ENCODE data around the gene PLD1.
"Not testable (repeated sequence)": the region's sequence is repeated elsewhere in the genome, so short reads cannot be mapped to it uniquely, and the experiment has no call there.

Gene PLD1

DNA sequence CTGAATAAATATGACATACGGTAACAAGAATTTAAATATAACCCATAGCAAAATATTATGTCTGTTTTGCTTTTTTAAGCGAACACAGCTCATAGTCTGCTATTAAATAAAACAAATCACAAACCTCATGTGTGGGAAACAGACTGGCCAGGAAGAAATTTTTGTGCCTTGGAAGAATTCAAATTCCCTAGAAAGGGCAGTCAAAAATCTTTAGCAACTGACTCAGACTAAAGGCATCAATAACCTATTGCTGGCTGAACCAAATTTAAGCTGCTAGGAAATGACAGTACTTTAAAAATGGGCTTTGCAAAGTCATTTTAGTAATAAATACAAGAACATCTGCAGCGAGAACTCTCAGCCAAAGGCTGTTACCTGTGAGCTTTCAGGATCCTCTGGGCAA is 151.4 kb downstream of the PLD1 start:
- DNase-seq = no peak

DNA sequence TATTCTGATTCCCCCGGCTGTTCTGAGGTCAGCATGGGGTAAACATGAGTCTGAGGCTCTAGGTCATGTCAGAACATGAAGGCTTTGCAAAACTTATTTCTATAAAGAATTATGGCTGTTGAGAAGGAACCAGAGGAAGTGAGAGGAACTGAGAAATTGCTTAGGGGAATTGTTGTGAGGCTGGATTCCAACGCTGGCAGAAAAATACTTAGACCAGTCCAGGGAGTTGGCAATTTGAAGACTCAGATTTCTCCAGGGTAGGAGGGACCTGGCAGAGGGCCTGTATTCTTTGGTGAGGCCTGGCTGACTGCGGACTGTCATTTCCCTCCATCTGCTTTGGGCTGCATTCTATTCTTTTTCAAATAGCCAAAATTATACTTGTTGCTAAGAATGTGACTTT is 155.5 kb downstream of the PLD1 start:
- DNase-seq = no peak

DNA sequence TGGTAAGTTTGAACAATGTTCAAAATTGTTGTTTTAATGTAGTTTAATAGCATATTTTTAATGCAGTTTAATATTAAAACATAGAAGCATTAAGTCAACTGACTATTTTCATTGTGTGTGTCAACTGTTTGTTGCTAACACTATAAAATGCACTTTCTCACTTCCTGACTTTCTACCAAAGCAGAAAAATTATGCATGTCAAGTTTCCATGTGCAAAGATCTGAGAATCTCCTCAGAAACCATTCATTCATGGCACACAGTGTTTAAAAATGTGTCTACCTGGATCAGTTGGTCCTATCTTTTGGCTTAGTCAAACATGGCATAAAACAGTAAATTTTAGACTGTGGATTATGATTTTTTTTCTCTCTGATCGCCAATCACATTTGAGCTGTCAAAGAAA is 156.0 kb downstream of the PLD1 start:
- DNase-seq = no peak

DNA sequence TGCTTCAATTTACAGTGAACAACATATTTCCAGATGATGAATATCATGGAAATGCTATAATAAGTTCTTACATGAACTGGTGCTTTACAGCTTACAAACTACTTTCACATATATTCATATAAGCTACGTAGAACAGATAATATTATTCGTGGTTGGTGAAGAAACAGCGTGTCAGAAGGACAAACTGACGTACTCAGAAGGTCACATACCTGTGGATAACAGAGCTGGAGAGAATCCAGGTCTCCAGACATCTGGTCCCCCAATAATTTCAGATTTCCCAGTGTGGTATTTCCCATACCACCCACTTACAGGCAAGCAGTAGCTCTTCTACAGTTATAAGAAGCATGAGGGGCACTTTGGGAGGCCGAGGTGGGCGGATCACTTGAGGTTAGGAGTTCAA is 156.6 kb downstream of the PLD1 start:
- DNase-seq = no peak

DNA sequence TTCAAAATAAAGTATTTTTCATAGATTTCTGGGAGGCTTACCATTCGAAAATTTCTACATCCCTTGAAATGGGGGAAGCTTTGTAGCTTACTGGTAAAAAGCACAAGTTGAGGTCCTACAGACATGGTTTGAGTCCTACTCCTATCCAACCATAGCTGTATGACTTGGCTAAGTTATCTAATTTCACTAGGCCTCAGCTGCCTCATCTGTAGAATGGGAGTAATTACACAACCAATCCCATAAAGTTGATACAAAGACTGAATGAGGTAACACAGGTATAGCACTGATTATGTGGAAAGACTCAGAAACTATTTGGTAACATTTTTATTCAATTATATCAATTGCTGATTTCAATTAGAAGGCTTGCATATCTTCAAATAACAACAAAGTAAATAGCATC is 157.4 kb downstream of the PLD1 start:
- no peak for DNase-seq

DNA sequence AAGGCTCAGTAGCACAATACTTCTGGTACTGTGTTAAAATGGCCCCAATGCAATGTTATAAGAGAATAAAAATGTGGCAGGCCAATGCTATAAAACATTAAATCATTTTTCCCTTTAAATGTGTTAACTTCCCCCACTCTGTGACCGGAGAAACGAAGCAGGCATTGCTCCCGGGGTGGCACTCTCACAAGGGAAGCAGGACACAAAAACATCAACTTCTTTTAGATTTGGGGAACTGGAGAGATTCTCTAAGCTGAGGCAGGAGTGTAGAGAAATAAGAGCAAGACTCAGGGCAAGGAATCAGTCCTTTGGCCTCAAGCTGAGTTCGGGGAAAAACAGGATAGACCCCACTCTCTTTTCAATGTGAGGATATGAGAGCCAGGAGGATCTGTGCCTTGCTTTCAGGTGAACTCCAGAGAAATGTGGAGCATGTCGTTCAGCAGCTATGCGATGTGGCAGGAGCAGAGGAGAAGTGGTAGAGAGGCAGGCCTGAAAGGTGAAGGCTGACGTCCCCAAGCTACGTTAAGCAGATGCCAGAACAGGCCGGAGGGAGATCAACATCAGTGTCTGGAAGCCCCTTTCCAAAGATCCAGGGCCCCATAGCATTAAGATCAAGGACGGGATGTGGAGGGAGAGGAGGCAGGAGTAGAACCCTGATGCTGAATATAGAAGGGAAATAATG is 160.2 kb downstream of the PLD1 start:
- no peak for DNase-seq

DNA sequence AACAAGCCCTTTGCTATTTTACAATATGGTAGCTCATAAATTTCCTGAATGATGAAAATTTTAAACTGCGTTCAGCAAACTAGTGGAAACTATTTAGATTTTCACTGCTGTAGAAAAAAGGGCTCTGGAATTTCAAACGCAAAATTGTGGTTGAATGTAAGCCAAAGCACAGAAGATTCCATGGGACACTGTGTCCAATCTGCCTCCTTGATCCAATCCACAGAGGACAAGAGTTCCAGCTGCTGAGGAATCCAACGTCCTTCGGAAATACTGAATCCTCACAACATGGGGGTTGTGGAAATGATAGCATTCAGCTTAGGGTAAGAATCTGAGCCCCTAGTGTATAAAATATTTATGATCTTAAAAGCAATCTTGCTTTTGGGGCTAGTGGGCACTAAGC is 161.0 kb downstream of the PLD1 start:
- DNase-seq = no peak

DNA sequence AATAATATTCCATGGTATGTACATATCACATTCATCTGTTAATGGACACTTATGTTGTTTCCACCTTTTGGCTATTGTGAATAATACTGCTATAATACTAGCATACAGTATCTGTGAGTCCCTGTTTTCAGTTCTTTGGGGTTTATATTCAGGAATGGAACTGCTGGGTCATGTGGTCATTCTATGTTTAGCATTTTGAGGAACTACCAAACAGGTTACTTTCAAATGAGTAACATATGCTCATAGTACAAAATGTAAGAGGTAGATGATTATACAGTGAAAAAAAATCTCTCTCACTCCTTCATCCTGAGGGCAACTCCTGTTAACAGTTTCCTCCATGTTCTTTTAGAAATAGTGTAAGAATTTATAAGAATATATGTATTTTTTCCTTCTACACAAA is 162.2 kb downstream of the PLD1 start:
- DNase-seq = peak; percentile 34

DNA sequence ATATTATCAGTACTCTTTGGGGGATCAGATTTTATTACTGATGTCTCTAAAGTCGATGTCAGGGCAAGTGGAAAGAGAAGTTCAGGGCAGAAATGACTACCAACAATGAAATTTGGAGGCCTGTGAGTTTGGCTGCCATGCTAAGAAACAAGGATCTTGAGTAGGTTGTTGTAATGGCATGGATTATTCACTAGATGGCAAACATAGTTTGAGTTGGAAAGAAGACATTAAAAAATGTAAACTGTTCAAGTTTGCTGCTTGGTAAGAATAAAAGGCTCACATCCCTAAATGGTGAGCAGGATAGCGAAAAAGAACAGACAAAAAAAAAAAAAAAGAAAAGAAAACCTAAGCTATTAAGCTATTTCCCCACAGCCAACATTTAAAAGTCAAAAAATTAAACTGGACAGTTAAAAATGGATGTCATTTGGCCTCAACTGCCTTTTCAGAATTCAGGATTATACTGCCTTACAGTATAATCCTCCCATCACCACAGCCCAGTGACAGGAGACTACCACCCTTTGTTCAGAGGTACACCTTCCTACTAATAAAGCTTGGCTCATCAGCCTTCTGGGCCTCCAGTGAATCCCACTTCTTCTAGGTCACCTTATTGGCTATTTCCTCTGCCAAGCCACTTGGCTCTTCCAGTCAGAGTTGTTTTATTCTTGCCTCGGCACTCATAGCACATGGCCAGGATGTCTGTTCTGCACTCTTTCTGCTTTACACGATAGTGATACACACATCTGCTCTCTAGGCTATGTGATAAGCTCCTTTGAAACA is 163.7 kb downstream of the PLD1 start:
- DNase-seq = peak; percentile 72

DNA sequence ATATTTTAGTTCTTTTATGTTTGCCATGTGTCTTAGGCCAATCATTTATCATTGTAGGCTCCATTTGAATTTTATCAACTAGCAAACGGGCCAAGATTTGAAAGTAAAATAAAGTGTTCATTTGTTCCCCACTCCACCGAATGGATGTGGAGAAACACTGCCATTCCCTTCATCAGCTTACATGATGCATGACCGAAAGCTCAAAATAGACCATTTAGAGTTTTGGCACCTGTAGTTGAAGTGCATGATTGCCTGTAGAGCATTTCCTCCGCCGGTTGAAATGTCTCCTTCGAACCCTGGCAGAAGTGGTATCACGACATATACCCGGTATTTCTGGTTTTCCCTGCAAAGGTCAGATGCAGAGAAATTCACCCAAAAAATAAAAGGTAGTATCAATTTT is 165.6 kb downstream of the PLD1 start:
- no peak for DNase-seq

DNA sequence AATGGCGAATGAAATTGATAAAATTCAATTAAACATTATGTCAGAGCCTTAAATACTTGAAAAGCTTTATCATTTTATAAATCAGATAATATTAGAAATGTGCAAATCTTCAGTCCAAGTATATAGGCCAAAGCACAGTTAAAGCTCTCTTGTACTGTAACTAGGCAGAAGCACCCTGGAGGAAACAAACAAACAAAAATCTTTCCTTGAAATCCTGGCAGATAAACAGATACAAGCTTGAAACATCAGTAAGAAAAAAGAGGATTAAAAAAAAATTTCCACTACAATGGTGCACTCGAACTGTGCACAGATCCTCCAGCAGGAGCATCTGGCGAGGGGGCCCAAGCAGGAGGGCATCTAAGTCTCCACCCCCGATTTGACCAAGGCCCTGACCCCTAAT is 166.6 kb downstream of the PLD1 start:
- DNase-seq = no peak

DNA sequence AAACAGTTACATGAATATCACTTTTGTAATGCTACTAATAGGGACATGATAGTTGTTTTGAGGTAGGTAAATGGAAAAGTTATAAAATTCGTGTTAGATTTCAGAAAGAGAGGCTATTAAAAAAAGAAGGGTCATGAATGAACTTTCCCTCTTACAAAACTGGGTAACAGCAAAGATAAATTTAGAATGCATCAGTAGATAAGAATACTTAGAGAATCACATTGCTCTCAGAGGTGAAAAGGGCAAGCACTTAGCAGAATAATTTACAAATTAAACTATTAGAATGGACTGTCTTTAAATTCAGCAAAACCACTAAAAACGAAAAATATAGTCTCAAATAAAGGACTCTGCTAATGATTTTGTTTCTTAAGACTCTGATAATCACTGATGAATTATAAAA is 167.2 kb downstream of the PLD1 start:
- DNase-seq = no peak

DNA sequence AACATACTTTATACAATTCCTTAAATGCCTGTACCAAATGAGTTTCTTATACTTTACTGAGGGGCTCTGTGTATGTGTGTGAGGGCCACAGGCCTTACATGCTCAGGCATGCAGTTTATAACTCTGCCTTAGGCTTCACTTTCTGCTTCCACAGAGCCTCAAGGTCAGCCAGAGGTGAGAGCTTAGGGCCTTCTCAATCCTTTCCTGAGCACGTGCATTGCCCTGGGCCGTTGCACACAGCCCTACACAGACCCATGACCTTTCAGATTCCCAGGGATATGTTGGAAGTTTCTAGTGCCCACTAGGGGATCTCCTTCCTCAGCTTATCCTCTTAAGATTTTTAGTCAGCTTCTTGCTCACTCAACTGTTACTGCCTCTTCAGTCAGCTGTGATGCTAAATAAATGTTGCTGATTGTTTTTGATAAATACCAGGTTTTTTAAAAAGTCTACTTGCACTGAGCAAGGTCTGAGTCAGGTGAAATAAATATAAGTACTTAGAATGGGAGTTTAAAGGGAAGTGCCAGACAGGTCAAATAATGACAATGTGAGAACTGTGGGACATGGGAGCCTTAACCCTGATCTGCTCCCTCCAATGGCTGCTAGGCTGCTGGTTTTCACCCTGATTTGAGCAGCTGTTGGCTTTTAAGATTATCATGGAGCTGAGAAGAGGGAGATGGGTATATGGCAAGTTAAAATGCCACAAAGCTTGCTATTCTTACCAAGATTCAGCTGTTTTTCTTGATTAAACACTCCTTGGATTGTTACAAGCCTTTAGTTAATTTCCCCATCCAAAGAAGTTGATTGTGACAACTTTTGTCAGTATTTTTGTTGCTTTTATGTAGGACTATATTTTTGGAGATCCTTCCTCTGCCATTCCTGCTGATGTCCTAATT is 169.5 kb downstream of the PLD1 start:
- DNase-seq = peak; percentile 4

DNA sequence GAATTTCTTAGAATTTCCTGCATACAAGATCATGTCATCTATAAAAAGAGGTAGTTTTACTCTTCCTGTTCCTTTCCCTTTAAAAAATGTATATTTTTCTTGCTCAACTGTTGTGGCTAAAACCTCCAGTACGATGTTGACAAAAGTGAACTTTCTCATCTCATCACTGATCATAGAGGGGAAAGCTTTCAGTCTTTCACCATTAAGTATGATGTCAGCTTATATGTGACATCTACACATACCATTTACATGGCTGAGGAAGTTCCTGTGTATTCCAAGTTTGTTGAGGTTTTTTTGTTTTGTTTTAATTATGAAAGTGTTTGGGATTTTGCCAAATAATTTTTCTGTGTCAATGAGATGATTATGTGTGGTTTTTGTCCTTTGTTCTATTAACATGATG is 173.6 kb downstream of the PLD1 start:
- DNase-seq = no peak

DNA sequence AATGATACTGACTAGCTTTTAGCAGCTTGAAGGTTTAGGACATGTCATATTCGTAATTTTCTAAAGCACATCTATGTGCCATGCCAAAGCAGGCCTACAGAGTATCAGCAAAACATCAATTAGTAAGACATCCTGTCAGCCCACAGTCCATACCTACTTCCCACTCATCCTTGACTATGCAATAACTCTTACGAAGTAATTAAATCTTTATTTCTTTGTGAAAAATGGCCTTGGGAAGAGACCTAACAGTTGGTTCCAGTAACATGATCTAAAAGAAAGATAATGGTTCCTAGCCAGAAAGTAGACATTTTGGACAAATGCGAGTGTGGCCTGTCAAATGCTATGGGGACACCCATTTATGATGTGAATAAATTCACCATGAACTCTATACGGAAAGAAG is 177.5 kb downstream of the PLD1 start:
- DNase-seq = no peak

DNA sequence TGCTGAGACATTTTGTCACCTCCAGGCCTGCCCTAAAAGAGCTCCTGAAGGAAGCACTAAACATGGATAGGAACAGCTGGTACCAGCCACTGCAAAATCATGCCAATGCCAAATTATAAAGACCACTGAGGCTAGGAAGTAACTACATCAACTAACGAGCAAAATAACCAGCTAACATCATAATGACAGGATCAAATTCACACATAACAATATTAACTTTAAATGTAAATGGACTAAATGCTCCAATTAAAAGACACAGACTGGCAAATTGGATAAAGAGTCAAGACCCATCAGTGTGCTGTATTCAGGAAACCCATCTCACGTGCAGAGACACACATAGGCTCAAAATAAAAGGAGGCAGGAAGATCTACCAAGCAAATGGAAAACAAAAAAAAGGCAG is 183.5 kb downstream of the PLD1 start:
- DNase-seq = not testable (repeated sequence)

DNA sequence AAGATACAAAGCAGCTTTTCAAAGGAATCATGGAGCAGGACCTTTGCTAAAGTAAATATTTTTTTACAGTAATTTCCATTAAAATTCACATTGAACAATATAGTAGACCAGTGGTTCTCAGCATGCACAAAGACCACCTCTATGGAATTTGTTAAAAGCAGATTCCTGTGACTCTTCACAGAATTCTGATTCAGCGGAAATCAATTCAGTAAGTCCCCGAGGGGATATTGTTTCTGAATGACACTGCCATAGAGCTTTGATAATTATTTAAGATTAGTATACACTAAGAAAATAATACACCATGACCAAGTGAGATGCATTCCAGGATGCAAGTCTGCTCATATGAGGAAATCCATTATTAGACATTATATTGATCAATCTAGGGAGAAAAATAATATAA is 188.2 kb downstream of the PLD1 start:
- DNase-seq = no peak

DNA sequence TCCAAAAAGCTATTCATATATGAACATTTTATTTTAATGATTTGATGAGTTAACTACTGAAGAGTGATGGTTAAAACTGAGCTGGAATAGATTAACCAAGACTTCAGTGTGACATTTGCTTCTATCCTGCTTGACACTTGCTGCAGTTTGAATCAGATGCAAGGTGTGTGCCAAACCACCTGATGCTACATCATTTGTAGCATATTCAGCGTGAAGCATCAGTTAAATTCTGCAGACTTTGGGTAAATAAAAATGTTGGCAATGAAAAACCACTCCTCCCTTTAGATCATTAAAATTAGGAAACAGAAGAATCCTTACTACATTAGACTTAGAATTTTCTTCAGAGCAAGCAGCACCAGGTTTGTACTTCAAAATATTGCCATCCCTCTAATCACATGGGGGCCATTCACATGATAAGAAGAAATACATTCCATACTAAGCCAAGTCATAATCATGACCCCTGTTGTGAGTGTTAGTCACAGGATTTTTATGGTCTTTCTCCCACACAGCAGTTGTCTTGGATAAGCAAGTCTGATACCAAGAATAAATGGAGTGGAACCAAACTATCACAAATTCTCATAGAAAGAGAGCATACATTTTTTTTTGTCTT is 189.4 kb downstream of the PLD1 start:
- peak; percentile 7 for DNase-seq

DNA sequence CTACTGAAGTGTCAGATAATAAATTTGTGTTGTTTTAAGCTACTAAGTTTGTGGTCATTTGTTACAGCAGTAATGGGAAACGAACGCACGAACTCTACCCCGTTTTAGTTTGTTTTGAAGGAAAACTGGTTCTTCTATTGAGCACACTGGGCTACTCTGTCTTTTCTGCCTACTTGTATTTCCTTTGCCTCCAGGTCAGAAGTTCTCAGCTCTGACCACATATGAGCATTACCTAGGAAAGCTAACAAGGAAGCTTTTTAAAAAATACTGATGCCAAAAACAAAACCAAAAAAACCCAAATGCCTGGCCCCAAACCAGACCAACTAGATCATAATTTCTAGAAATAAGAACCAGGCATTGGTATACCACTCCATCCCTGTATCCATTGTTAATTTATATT is 193.5 kb downstream of the PLD1 start:
- no peak for DNase-seq

DNA sequence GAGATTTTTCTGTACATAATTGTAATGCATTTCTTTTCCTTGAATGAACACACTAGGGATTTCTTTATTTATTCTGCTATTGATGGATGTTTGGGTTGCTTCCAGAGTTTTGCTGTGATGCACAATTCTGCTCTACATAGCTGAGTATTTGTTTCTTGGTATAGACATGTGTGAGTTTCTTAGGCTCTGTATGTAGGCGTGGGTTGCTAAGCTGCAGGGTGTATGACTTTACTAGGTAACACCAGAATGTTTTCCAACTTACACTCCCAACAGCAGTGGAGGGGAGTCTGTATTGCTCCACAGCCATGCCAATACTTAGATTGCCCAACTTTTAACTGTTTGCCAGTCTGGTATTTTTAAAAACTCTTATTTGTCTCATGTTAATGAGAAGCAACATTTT is 194.6 kb downstream of the PLD1 start:
- no peak for DNase-seq

DNA sequence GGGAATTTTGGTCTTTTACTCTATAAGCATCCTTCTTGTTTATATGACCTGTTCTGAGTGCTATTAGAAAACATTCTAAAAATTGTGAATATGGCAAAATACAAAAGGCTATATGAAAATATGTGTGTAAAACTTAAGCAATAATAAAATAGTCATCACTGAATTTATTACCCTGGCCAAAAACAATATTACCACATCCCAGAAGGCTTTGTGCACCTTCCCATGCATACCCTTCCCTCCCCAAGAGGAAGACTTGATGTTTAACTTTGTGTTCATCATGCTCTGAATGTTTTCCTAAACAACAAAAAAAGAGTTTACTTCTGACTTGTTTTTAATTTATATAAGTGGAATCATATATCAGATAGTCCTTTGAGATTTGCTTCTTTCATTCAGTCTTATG is 195.0 kb downstream of the PLD1 start:
- no peak for DNase-seq

DNA sequence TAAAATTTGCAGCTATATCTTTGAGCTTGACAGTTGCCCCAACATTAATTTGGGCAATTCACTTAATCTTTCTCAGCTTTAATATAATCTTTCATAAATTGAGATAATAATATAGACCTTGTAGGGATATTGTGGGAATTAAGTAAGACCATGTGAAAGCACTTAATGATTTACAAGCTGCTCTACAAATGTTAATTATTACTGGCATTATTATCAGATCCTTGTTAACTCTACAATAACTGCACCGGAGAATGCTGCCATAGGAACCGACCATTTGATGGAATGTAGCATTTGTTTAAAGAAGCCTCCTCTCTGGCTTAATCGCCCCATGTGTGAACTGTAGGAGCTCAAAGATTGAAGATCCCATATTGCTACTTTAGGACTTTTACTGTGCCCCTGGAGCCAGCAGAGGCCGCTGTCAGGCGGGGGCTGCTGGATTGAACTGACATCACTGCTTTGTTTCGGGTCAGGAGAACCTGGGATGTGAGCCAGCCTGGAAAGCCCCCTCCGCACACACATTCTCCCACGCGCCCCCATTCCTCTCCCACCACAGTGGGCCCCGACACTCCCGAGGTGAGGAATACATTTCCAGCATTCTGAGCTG is 195.9 kb downstream of the PLD1 start:
- DNase-seq = no peak

DNA sequence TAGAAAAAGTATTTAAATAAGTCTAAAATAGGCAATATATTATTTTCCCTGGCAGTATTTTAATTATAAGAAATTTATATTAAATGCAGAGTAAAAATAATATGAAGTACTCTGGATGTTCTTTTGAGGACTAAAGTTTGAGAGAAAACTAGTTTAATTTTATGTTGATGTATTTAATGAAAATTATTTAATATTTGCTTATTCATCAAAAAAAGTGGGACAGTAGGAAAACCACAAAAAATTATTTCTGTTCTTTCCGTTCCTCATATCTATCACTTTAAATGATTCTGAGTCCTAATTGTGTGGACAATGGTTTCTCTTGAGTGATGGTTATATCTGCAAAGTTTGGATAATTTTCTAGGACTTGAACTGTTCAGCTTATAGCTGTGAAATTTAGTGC is 202.8 kb downstream of the PLD1 start:
- no peak for DNase-seq

All from OCI-M1 (cell line).